GM19099 (cell line): ENCODE measurements around the gene SH3TC2.

Experiments
- POLR2A ChIP-seq: IDR thresholded peaks from 3 replicates; pipeline ENCODE4 v1.6.1; 2011; ENCODE audit warnings: low read depth; ENCODE audit not compliant: insufficient read length; ENCODE audit errors: extremely low read depth

SH3TC2 gene

GRCh38 chr5:148962761-148963324 lies 100.0 kb downstream of the SH3TC2 start:
- no peak for TF ChIP-seq POLR2A

GRCh38 chr5:148962200-148962550 lies 100.7 kb downstream of the SH3TC2 start:
- no peak for TF ChIP-seq POLR2A

GRCh38 chr5:148961261-148962199 lies 101.3 kb downstream of the SH3TC2 start:
- TF ChIP-seq POLR2A = no peak

GRCh38 chr5:148960070-148960769 lies 102.6 kb downstream of the SH3TC2 start:
- no peak for TF ChIP-seq POLR2A

- TF ChIP-seq POLR2A = no peak
Measured at GRCh38 chr5:148957591-148958202, 105.2 kb downstream of the SH3TC2 start.

- TF ChIP-seq POLR2A = no peak
Measured at GRCh38 chr5:148956477-148957385, 106.1 kb downstream of the SH3TC2 start.
